ENCODE data around the gene FAM227B.

FAM227B gene

GRCh38 chr15:49286649-49287404, 333.8 kb downstream of the FAM227B start:
- no peak for DNase-seq

- DNase-seq = no peak
These were observed 338.3 kb downstream of the FAM227B start for GRCh38 chr15:49282366-49282765.

DNA sequence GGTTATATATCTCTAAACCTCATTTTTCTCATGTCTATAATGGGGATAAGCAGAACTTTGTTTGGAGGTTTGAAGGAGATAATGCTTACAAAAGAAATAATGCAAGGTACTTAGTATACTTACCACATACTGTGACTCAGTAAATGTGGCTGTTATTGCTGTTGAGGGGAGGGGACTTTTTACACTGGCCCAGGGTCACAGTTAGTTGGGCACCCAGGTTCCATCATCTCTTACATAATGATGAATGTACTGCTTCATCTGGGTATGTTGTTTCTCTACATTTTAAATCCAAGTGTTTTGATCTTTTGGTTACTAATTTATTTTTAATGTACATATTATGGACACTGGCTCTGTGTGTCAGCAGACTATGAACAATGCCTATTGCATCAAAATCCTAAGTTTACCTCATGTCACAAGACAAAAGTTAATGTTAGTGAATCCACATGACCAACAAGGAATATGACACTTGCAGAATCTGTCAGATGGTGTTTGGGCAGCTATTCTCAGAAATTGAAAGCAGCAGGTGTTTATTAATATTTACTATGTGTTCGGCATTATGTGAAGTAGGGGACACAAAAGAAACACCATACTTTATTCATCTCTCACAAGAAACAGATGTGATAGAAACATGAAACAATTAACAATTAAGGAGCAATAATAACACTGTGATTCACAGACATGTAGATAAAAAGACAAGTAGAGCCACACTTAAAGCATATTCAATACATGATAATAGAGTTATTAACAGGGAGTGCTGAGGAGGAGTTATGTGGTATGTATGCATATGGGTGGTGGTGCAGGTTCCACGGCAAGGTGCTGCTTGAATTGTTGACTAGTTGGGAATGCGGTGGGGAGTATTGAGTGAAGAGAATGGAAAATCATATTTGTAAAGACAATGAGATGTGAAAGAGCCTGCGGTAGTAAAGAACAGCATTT, 340.8 kb downstream of the FAM227B start:
- no peak for DNase-seq

DNA sequence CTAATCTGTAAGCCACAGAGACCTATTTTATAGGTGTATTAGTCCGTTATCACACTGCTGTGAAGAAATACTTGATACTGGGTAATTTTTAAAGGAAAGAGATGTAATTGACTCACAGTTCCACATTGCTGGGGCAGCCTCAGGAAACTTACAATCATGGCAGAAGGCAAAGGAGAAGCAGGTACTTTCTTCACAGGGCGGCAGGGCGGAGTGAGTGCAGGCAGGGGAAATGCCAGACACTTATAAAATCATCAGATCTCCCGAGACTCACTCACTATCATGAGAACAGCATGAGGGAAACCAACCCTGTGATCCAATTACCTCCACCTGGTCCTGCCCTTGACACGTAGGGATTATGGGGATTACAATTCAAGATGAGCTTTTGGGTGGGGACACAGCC, 341.9 kb downstream of the FAM227B start:
- peak; percentile 86 for DNase-seq
